GM12878 (cell line): ENCODE measurements around the gene ITGA7. TPM values are rescaled to one million over a fixed set of nuclear protein-coding genes. Genes with fewer than 3 reads are reported as not detected.

Experiments
- ATAC-seq: fragments of 200-7000 bp; cut with Tn5 transposase; 3 replicates; pipeline ENCODE4 v1.9.1; 2020; ENCODE audit warnings: mild to moderate bottlenecking, moderate library complexity
- BruUV-seq: library from RNA; stranded (reverse); fragments of 400-500 nt; replicated peaks from 2 replicates; lab custom pipeline; 2021; lab: Mats Ljungman, UMichigan
- CTCF ChIA-PET: fragments of 300-600 bp; sonication (Branson Sonifier 250); formaldehyde crosslinking; extraction: SDS; loops from one replicate; lab custom pipeline; 2021; ENCODE audit warnings: inconsistent platforms; lab: Yijun Ruan, JAX
- POLR2A ChIA-PET: fragments of 350-600 bp; formaldehyde crosslinking; extraction: SDS; loops from one replicate; lab custom pipeline; 2021; ENCODE audit warnings: inconsistent platforms; lab: Charles Lee
- RAD21 ChIA-PET: fragments of 300-600 bp; sonication (Branson Sonifier 250); formaldehyde crosslinking; loops from one replicate; lab custom pipeline; 2023; ENCODE audit warnings: antibody characterized with exemption; ENCODE audit not compliant: unreplicated experiment; lab: Charles Lee
- SMC1A ChIA-PET: fragments of 300-600 bp; sonication (Branson Sonifier 250); formaldehyde crosslinking; loops from one replicate; lab custom pipeline; 2023; ENCODE audit not compliant: unreplicated experiment, uncharacterized antibody; lab: Charles Lee
- DNase-seq: peaks from one replicate; pipeline ENCODE4 v3.0.0-alpha.2; 2011; ENCODE audit warnings: low read depth, low spot score
- FAIRE-seq: peaks from 3 replicates; lab custom pipeline; 2011; peaks lifted over from hg19 to GRCh38; lab: Jason Lieb, UNC
- H2AFZ ChIP-seq: 2 replicates; pipeline ENCODE4 v1.6.0; 2011; ENCODE audit warnings: low read depth, low read length, control low read depth; ENCODE audit not compliant: control insufficient read depth
- H3K27ac ChIP-seq: 2 replicates; pipeline ENCODE4 v1.5.1; 2011; ENCODE audit warnings: control low read depth; ENCODE audit not compliant: control insufficient read depth, insufficient read depth
- H3K27me3 ChIP-seq, 2 experiments: replicated peaks in 1 of 2; 2 replicates each; pipeline versions ENCODE4 v1.6.0 to v1.6.1; 2011; ENCODE audit warnings: low read length in 1 of 2; ENCODE audit not compliant: control insufficient read depth in 2 of 2, insufficient read depth in 2 of 2
- H3K36me3 ChIP-seq, 2 experiments: 2 replicates each; pipeline ENCODE4 v1.5.1; 2011; ENCODE audit warnings: low read length in 1 of 2; ENCODE audit not compliant: control insufficient read depth in 2 of 2, insufficient read depth in 2 of 2
- H3K4me1 ChIP-seq: 2 replicates; pipeline ENCODE4 v1.6.1; 2011; ENCODE audit warnings: mild to moderate bottlenecking, low read length, moderate library complexity, mixed read lengths; ENCODE audit not compliant: control insufficient read depth, insufficient read depth
- H3K4me2 ChIP-seq: 2 replicates; pipeline ENCODE4 v1.6.0; 2011; ENCODE audit warnings: control low read depth; ENCODE audit not compliant: control insufficient read depth, insufficient read depth
- H3K4me3 ChIP-seq: fragments of 200-600 bp; sonication (generic); 2 replicates; pipeline ENCODE4 v1.5.1; 2016
- H3K79me2 ChIP-seq: 2 replicates; pipeline ENCODE4 v1.6.0; 2011; ENCODE audit warnings: low read length; ENCODE audit not compliant: control insufficient read depth, insufficient read depth
- H3K9ac ChIP-seq: 2 replicates; pipeline ENCODE4 v1.8.0; 2011; ENCODE audit warnings: low read length, control low read depth, mixed read lengths; ENCODE audit not compliant: control insufficient read depth, insufficient read depth
- H3K9me3 ChIP-seq: replicated peaks from 3 replicates; pipeline ENCODE4 v1.5.1; 2011; ENCODE audit warnings: mild to moderate bottlenecking, low read length; ENCODE audit not compliant: control insufficient read depth, insufficient read depth
- H4K20me1 ChIP-seq: 2 replicates; pipeline ENCODE4 v1.6.0; 2011; ENCODE audit not compliant: control insufficient read depth, insufficient read depth
- ASH2L ChIP-seq: fragments of 300-600, 200-600 bp; sonication (generic); IDR thresholded peaks from 2 replicates; pipeline ENCODE4 v1.6.1; 2017; ENCODE audit warnings: low read depth, mild to moderate bottlenecking, borderline replicate concordance
- DPF2 ChIP-seq: fragments of 450-650 bp; IDR thresholded peaks from 2 replicates; pipeline ENCODE4 v1.6.1; 2017; ENCODE audit warnings: mild to moderate bottlenecking
- NFIC ChIP-seq: IDR thresholded peaks from 2 replicates; pipeline ENCODE4 v1.6.1; 2012; ENCODE audit warnings: low read depth, mild to moderate bottlenecking, inconsistent platforms, low read length, moderate library complexity
- RELA ChIP-seq: fragments of 450-650 bp; IDR thresholded peaks from 2 replicates; pipeline ENCODE4 v1.8.0; 2014; ENCODE audit warnings: borderline replicate concordance; ENCODE audit not compliant: partially characterized antibody
- RFX5 ChIP-seq: IDR thresholded peaks from 2 replicates; pipeline ENCODE4 v1.6.1; 2011; ENCODE audit warnings: low read depth, low read length, improper control_type of control experiment
- TCF12 ChIP-seq: IDR thresholded peaks from 2 replicates; pipeline ENCODE4 v1.6.1; 2011; ENCODE audit warnings: low read depth, mild to moderate bottlenecking, low read length
- WGBS: methylation state at CpG from one replicate; pipeline ENCODE4 v1.1.6; 2016; ENCODE audit warnings: low lambda C conversion rate; ENCODE audit not compliant: insufficient replicate concordance, insufficient coverage; ENCODE audit errors: missing lambda C conversion rate; 5-methylcytosine and 5-hydroxymethylcytosine counted together
- in situ Hi-C: fragments of 300-500 bp; cut with MboI; formaldehyde crosslinking; loops from 9 replicates; pipeline ENCODE4 v1.14.3; 2018; ENCODE audit warnings: mixed read lengths
- intact Hi-C: fragments of 100-400 bp; cut with micrococcal nuclease; formaldehyde crosslinking; loops from one replicate; pipeline ENCODE4 v1.14.2; 2022; ENCODE audit not compliant: unreplicated experiment
- polyA plus RNA-seq, 11 experiments: library from polyadenylated mRNA; depleted of rRNA in 4 of 11; unstranded in 6 of 11; stranded (reverse) in 5 of 11; fragments of >200 nt; fragmentation: Nextera tagmentation in 4 of 11; fragmentation: Illumina TruSeq in 1 of 11; extraction: Ambion mirVana in 4 of 11; extraction: Trizol in 1 of 11; gene quantifications; 1 replicate in 1 of 11; 2 replicates in 10 of 11; pipeline versions ENCODE4 v1.2.1 to v1.2.3, GENCODE V29; 2011 to 2016; ENCODE audit warnings: inconsistent platforms in 2 of 11, missing spikeins in 2 of 11, low read depth in 1 of 11
- total RNA-seq, 4 experiments: library from RNA; depleted of rRNA in 3 of 4; stranded (reverse); fragments of >200 nt in 3 of 4; fragmentation: Illumina TruSeq in 1 of 4; extraction: Trizol in 1 of 4; gene quantifications; 2 replicates each; pipeline versions ENCODE4 v1.2.1 to v1.2.3, GENCODE V29; 2013 to 2021
- TF ChIP-seq, protein P1 (sequence below): IDR thresholded peaks from 2 replicates; pipeline ENCODE4 v1.6.1; 2012; ENCODE audit warnings: low read depth, low read length, improper control_type of control experiment
- TF ChIP-seq, protein P2 (sequence below): fragments of 450-650 bp; conservative IDR thresholded peaks from 2 replicates; pipeline ENCODE4 v1.6.1; 2017; ENCODE audit warnings: mild to moderate bottlenecking, moderate library complexity
- TF ChIP-seq, protein P3 (sequence below): fragments of 450-650 bp; IDR thresholded peaks from 2 replicates; pipeline ENCODE4 v1.6.1; 2018; ENCODE audit warnings: mild to moderate bottlenecking, low read depth, moderate library complexity; ENCODE audit not compliant: partially characterized antibody

Gene ITGA7
- total and polyA plus RNA-seq, 10 of the 15 experiments (the other 5 are each of a cell fraction or from before 2014, with no cell fraction given) = 0.18 to 5.1 (median 1.5) TPM

DNA sequence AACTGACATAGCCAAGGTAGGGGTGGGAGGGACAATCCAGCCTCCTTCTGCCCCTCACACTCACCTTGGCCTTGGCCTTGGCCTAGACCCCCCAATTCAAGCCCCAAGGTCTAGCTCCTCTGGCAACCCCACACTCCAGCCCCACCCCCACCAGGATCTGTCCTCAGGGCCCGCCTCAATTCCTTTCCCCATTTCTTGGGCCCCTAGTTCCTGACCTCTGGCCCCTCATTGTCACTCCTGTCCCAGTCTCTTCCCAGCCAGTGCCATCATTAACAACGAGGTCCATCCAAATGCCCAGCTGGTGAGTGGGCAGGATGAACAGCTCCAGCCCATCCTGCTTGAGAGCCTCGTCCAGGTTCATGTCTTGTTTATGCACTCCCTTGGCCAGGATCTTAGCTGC, 28.4 kb upstream of the ITGA7 start:
- SMC1A ChIA-PET = interaction anchor here (2.8 to 3.9 kb wide), 3 partner anchors 13 to 89 kb away, joined by 8 to 29 read pairs (median 11); partner anchors contain the start of gene BLOC1S1
- no peaks in the 10 kb centered on the region for H3K36me3 ChIP-seq
- H3K4me1 ChIP-seq = peaks cover 7% of the 10 kb centered on the region
- H2AFZ ChIP-seq = no peak overlapping the region
- H3K4me2 ChIP-seq = no peak overlapping the region
- RAD21 ChIA-PET = interaction anchor here (2.3 to 7.7 kb wide), 2 partner anchors 16 to 54 kb away, joined by 8 to 113 read pairs; partner anchors contain the start of genes BLOC1S1 and RDH5
- no TSS peak for BruUV-seq
- H3K9ac ChIP-seq = no peak overlapping the region
- TF ChIP-seq, protein P1, sequence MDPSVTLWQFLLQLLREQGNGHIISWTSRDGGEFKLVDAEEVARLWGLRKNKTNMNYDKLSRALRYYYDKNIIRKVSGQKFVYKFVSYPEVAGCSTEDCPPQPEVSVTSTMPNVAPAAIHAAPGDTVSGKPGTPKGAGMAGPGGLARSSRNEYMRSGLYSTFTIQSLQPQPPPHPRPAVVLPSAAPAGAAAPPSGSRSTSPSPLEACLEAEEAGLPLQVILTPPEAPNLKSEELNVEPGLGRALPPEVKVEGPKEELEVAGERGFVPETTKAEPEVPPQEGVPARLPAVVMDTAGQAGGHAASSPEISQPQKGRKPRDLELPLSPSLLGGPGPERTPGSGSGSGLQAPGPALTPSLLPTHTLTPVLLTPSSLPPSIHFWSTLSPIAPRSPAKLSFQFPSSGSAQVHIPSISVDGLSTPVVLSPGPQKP = no peak
- TF ChIP-seq, protein P2, sequence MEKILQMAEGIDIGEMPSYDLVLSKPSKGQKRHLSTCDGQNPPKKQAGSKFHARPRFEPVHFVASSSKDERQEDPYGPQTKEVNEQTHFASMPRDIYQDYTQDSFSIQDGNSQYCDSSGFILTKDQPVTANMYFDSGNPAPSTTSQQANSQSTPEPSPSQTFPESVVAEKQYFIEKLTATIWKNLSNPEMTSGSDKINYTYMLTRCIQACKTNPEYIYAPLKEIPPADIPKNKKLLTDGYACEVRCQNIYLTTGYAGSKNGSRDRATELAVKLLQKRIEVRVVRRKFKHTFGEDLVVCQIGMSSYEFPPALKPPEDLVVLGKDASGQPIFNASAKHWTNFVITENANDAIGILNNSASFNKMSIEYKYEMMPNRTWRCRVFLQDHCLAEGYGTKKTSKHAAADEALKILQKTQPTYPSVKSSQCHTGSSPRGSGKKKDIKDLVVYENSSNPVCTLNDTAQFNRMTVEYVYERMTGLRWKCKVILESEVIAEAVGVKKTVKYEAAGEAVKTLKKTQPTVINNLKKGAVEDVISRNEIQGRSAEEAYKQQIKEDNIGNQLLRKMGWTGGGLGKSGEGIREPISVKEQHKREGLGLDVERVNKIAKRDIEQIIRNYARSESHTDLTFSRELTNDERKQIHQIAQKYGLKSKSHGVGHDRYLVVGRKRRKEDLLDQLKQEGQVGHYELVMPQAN = no peak
- TF ChIP-seq RELA (no peak), NFIC (no peak), RFX5 (no peak), TCF12 (no peak), DPF2 (no peak), ASH2L (no peak)
- TF ChIP-seq, protein P3, sequence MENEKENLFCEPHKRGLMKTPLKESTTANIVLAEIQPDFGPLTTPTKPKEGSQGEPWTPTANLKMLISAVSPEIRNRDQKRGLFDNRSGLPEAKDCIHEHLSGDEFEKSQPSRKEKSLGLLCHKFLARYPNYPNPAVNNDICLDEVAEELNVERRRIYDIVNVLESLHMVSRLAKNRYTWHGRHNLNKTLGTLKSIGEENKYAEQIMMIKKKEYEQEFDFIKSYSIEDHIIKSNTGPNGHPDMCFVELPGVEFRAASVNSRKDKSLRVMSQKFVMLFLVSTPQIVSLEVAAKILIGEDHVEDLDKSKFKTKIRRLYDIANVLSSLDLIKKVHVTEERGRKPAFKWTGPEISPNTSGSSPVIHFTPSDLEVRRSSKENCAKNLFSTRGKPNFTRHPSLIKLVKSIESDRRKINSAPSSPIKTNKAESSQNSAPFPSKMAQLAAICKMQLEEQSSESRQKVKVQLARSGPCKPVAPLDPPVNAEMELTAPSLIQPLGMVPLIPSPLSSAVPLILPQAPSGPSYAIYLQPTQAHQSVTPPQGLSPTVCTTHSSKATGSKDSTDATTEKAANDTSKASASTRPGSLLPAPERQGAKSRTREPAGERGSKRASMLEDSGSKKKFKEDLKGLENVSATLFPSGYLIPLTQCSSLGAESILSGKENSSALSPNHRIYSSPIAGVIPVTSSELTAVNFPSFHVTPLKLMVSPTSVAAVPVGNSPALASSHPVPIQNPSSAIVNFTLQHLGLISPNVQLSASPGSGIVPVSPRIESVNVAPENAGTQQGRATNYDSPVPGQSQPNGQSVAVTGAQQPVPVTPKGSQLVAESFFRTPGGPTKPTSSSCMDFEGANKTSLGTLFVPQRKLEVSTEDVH = no peak
- DNase-seq (no peak), ATAC-seq (no peak), FAIRE-seq (no peak)
- H3K27ac ChIP-seq = no peak overlapping the region
- CTCF ChIA-PET = interaction anchor here (0.6 to 7.1 kb wide), 10 partner anchors 10 to 547 kb away, joined by 3 to 205 read pairs (median 4); partner anchors contain the start of genes BLOC1S1, PYM1 and RDH5
- no peaks in the 10 kb centered on the region for H4K20me1 ChIP-seq
- H3K79me2 ChIP-seq = no peaks in the 10 kb centered on the region
- WGBS = 36% methylated on average over 3 of the region's 3 CpGs
- POLR2A ChIA-PET = interaction anchor here (0.6 to 1.0 kb wide), 2 partner anchors 11 to 90 kb away, joined by 3 read pairs; no protein-coding TSS in a partner anchor
- H3K27me3 ChIP-seq = no peaks in the 10 kb centered on the region
- H3K4me3 ChIP-seq = no peak overlapping the region
- H3K9me3 ChIP-seq = no peaks in the 10 kb centered on the region
- in situ Hi-C loops = loop anchor here (5.0 kb wide), 2 partner anchors 206 to 296 kb away; no protein-coding TSS in a partner anchor
- intact Hi-C loops = loop anchor here (2.0 to 10.0 kb wide), 4 partner anchors 19 to 449 kb away; partner anchors contain the start of genes BLOC1S1, RPL41, SMARCC2 and ZC3H10
